NCI-H2196 treated with DMSO at 0.1 percent for 48 hours (cell line): Measurements from ENCODE around the gene FADS2.

Source experiments
- DNase-seq: peaks from one replicate; lab custom pipeline; 2025; ENCODE audit not compliant: unreplicated experiment; lab: John Stamatoyannopoulos, UW

Gene FADS2

DNA sequence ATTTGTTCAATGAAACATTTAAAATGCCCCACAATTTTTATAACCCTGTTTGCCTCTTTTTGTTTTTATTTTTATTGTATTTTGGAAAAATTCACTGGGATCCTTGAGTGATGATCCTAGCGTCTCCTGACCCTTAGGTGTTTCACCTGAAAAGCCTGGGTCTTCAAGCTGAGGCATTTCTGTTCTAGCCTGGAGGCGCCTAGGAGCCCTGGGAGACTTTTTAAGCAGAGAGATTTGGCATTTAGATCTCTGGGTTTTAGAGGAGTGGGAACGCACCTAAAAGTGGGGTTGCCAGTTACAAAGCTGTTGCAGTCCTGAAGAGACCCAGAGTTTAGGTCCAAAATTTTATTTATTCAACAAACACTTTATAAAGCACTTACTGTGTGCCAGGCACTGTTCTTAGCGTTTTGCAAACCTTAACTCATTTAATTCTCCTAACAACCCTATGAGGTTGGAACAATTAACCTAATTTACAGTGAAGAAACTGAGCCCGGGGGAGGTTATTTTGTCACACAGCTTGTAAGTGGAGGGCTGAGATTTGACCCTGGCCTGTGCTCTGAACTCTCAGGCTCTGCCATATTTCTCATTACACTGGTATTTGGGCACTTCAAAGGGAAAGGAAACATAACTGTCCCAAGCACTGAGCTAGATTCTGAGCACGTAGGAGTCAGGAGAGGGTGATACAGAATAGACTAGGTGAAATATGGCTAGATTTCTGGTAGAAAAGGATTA, 10.5 kb upstream of the FADS2 start:
- DNase-seq = no peak

DNA sequence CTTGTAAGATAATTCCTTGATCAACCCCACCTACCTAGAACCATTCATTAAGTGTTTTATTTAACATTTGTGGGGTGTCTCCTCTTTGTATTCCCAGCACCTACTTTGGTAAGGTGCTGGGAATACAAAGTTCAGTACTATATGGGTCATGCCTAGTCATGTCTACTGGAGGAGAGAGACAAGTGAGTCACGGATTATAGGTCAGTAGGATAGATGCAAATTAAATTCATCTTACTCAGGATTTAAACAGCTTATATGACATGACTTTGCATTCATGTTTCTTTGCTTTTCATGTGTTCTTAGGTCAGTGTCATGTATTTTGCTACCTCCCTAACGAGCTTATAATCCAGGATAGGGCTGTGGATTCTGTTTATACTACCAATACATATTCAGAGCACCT, 7.9 kb upstream of the FADS2 start:
- no peak for DNase-seq

DNA sequence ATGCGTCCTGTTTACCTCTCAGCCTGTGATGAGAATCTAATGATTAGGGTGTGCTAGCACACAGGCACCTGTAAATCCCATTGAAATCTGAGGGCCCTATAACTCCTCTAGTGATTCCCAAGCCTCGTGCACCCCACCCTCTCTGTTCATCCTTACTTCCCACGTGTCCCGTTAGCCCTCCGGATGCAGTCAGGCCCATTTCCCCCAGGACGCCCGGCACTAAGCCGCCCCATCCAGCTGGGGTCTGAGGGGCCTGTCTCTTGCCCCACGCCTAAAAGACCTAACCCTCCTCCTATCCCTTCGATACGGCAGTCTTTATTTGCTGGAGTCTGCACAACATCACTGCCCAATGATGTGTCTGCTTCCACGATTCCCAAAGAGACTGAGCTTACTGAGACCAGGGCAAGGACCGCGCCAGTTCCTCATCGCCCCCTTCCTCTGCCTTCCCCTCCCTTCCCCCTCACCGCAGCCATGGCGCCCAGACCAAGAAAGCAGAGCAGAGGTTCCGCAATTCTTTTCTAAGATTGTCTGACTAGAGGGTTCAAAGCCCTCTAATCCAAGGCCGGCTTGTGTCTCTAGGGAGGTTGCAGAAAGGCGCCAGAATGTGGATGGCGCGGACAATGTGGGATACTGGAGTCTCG, 1.1 kb upstream of the FADS2 start:
- peak; percentile 50 for DNase-seq

DNA sequence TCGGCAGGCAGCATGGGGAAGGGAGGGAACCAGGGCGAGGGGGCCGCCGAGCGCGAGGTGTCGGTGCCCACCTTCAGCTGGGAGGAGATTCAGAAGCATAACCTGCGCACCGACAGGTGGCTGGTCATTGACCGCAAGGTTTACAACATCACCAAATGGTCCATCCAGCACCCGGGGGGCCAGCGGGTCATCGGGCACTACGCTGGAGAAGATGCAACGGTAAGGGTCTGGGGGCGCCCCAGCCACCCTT, 204 bp downstream of the FADS2 start:
- DNase-seq = no peak

DNA sequence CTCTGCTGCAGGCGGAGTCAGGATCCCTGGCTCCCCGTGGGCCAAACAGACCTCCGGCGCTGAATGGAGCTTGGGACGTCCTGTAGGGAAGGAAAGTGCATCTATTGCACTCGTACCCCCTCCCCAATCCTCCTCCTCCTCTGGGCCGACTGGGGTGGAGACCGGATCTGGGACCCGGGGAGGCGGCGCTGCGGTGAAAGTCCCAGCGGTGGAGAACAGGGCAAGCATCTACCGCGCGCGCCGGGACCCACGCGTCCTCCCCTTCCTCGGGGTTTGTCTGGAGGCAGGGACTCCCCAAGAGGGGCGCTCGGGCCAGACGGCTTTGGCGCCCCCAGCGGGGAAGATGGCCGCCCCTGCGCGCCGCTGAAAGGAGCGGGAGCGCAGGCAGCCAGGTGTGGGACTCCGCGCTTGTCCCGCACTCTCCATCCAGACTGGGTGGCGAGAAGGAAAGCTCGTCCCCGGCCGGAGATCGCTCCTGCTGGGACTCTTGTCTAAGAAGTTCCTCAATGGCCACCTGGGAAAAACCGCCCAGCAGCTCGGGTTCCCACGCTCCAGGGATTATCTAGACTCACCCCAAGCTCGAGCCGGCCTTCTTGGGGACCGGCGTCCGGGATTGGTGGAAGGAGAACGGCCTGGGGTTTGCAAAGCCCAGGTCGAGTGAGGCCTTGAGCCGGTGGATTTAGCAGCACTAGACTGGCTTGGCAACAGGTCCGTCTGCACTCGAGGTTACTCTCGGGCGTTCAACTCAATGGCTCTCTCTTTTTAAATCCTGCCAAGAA, 718 bp downstream of the FADS2 start:
- no peak for DNase-seq

DNA sequence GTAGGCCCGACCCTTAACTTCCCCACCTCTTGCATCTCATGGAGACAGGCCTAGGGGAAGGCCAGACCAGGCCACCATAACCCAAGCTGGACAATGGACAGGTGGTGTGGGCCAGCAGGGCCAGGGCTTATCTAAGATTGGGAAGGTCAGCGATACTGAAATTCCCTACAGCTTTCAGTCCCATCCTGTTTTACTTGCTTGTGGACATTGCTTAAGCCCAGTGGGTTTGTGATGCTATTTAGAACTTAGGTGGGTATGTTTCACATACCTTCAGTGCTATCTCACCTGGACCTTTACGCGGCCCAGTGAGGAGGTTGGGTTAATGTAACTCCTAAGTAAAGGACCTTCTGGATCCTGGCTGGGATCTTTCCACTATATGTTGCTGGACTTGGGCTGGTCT, 1.7 kb downstream of the FADS2 start:
- no peak for DNase-seq

DNA sequence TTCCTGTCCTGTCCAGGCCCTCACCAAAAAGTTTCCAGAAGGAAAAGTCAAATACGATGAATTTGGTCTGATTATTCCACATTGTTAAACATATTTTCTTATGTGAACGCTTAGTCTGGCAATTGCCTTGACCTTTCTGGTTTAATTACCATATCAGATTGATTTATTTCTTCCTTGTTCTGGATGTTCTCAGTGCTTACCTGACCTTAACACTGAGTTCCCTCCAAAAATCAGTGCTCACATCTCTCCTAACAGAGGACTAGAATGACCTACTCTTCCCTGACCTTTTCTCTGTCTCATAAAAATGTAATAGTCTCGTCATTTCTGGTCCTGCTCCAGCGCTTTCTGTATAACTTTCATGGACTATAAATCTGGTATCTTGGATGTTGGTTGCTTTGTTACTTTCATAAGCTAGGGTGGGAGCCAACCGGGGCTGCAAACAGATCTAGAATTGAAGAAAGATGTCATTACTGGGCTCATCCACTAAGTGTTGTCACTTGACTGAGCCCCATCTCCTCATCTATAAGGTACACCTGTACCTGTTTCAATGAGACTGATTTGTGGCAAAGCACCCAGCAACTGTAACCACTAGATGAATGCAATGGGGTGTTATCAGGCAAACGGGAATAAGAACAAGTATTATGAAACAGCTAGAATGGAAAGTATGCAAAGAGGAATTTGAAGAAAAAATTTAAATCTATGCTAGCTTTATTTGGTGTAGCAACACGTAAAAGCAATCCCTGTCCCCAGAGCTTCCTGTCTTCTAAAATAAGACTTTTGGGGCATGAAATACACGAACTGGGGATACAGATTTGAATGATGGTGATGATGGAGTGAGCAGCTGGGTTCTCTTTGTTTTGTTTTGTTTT, 2.4 kb downstream of the FADS2 start:
- DNase-seq = no peak

DNA sequence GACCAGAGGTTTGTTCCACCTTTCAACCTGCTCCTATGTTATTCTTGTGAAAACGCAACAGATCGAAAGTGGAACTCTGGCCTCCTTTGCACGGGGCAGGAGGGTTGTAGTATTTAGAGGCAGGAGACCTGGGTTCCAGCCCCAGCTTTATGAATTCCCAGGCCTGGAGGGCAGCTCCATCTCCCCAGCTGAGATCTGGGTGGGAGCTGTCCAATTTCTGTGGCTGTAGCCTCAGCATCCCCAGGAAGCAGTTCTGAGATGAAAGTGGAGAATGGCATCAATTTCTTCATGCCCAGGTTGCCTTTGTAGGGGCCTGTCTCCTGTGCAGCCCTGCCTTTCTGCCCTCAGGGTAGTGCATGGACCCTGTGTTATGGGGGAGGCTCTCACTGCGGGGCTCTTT, 4.1 kb downstream of the FADS2 start:
- DNase-seq = no peak

DNA sequence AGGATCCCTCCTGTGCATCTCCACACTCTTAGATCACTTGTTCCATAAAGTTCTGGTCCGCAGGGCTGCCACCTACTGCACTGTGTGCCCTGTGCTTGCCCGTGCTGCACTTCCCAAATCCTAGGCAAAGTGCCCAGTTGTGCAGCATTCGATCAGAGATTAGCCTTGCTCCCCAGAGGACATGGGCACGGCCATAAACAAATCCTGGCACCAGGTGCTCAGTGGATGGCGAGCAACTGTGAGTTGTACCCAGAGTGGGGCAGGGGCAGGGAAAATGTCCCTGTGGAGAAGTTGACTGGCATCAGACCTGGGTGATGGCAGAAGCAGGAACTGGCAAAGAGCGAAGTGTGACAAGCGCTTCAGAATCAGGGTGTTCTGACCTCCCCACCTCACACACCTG, 4.7 kb downstream of the FADS2 start:
- peak; percentile 38 for DNase-seq

DNA sequence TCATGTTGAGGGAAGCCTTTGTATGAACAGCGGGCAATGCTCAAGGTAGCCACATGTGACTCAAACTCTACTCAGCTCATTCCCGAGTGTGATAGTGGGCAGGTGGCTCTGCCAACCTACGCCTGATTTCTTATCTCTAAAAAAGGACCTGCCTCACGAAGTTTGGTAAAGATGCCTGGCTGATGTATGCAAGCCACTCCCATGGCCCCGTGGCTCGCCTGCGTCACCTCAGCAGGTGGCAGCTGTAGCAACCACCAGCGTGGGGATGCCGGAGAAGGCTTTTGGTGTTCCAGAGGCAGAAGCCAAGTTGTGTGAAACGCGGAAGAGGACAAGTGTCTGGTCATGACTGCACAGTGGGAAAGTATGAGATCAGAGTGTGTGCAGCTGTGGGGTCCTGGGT, 5.4 kb downstream of the FADS2 start:
- peak; percentile 43 for DNase-seq

DNA sequence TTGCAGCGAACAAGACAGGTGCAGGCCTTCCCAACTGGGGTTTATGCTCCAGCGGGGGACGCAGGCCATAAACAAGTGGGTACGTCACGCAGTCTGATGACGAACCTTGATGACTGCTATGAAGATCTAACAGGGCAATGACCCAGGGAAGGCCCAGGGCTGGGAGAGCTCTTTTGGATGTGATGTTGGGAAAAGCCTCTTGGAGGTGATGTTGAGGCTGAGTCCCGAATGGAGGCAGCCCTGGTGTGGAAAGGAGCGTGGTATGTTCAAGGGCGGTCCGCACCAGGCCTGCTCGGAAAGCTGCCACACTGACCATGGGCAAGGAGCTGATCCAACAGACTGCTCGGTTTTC, 5.8 kb downstream of the FADS2 start:
- DNase-seq = no peak

DNA sequence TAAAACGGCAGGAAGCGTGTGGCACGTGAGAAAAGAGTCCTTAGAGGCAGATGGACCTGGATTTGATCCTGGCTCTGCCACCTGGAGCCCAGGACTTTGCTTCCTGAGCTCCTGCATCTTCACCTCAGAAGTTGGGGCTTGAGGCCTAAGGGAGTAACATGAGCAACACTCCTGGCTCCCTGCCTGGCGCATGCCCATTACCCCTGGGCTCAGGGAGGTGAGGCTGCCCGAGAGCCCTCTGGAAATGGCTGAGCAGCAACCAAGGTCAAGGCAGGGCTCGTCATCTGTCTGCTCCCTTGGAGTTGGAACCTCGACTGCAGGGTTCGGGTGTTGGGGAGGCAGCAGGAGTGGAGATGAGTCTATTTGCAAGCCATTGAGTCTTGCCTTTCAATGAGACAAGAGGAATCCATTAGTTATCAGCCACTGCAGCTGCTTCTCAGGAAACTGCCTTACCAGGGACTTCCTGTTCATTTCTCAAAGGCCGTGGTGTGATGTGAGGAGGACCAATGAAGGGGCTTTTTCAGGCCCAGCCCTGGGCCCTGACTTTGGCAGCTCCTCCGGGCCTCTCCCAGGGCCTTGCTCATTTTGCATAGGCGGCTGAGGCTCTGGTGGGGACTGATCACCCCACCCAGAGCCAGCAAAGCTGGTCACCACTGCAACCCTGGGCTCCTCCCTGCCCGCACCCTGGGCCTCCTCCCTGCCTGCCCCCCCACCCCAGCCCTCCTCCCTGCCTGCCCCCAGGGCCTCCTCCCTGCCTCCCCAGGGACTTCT, 6.4 kb downstream of the FADS2 start:
- DNase-seq = peak; percentile 56

DNA sequence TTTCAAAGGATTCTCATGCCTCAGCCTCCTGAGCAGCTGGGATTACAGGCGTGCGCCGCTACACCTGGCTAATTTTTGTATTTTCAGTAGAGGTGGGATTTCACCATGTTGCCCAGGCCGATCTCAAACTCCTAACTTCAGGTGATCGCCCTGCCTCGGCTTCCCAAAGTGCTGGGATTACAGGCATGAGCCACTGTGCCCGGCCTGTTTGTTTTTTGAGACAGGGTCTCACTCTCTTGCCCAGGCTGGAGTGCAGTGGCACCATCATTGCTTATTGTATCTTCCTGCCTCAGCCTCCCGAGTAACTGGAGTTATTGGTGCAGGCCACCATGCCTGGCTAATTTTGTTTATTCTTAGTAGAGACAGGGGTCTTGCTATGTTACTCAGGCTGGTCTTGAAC, 8.1 kb downstream of the FADS2 start:
- no peak for DNase-seq

DNA sequence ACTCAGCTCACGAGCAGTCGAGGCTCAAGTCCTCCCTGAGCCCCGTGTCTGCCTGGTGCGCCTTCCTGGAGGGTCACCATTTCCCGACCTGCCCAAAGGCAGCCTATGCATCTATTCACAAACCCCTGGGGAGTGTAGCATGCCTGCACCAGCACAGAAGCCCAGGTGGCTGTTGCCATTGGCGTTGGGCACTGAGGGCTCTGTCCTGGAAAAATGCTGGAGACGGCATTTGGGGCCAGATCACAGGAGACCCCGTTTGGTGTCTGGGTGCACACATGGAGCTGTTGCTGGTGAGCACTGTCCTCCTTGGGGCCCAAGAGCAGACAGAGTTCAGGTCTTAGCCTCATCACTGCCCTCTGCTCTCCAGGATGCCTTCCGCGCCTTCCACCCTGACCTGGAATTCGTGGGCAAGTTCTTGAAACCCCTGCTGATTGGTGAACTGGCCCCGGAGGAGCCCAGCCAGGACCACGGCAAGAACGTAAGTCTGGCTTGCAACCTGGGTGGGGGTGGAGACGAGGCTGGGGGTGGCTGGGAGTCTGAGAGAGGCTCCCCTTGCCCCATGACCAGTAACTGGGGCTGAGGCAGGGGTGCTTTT, 9.4 kb downstream of the FADS2 start:
- DNase-seq = no peak

DNA sequence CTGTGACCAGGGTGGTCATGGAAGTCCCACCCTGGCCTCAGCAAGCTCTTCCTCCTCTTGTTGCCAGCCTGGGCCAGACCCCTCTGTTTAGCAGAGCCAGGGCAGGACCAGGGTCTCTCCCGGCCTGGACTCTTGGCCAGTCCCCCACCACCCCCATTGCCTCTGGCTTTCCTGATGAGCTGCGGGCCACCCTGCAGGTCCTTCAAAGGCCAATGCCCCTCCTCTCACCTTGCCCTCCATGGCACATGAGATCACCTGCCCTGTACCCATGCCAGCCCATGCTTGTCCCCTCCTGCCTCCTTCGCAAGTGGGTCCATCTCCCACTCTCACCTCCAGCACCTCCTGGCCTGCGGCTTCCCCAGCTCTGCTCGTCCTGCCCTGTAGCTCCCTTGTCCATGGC, 10.4 kb downstream of the FADS2 start:
- DNase-seq = no peak

DNA sequence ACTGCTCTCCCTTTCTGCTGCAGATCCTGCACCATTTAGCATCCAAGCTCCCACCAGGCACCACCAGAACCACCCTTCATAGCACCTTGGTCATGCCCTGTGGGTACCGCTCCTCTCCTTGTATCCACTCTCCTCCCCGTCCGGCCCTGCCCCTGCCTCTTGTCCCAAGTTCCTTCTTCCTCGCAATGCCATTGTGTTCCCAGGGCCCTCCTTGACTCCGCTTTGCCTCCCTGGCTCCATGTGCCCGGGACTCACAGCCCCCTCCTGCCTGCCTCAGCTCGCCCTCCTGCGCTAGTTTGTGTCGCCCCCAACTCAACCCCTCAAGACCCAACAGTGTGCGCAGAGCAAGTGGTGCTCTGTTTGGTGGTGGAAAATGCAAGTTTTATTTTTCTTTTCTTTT, 10.8 kb downstream of the FADS2 start:
- no peak for DNase-seq

DNA sequence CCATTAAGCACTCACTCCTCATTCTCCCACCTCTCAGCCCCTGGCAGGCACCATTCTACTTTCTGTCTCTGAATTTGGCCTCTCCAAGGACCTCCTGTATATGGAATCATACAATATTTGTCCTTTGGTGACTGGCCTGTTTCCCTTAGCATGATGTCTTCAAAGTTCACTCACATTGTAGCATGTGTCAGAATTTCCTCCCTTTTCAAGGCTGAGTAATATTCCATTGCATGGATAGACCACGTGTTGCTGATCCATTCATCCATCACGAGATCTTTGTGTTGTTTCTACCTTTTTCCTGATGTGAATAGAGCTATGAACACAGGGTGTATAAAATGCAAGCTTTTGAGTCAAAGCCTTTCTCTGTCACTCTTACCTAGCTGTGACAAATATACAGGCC, 11.6 kb downstream of the FADS2 start:
- DNase-seq = no peak

DNA sequence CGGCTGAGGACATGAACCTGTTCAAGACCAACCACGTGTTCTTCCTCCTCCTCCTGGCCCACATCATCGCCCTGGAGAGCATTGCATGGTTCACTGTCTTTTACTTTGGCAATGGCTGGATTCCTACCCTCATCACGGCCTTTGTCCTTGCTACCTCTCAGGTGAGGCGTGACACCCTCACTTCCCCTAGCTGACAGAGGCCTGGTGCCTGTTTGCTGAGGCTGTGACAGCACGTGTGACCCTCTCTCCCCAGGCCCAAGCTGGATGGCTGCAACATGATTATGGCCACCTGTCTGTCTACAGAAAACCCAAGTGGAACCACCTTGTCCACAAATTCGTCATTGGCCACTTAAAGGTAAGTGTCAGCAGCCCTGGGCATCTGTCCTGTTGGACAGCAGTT, 12.3 kb downstream of the FADS2 start:
- no peak for DNase-seq

DNA sequence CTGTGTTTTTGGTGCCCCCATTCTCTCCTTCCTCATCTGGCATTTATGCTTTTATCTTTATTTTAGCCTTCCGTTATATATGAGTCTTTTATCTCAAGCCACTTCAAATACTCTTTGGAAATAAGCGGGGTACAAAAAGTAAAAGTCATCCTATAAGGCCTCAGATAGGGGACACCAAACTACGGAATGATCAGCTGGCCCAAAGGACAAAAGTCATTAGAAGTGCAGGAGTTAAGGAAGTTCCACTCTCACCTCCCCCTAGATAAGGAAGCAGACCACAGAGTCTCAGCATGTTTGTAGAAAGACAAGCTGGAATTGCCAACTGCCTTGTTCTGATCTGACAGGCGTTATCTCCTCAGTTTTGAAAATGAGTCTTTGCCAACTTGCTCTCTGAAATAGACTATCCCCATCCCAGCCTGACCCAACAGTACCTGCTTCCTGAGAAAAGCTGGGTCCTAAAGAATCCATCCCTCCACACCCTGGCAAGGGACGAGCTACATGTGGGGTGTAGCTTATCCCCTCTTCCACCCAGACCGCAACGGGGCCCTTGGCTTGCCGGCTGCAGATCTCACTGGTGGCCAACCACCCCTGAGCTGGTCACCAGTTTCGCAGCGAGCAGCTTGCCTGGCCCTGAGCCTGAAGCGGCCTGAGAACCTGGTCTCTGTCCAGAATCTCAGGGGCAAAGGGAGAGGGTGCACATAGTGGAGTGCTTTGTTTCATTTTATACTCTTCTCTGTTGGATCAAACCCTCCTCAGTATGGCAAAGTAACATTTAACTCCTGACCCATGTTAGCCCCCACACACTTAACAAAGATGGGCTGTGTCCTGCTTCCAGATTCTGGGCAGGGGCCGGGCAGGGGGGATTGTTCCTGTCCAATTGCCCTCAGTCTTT, 13.8 kb downstream of the FADS2 start:
- no peak for DNase-seq

DNA sequence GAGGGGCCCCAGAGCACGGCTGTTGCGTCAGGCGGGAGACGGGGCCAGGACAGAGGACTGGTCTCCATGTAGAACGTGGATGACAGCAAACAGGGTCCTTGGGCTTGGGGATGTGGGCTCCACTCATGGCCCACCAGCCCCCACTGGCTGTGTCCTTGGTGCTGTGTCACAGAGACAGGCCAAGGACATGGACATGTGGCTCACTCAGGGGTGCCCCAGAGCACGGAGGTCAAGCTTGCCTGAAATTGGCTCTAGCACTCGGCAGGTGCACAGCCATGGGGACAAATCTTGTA, 14.4 kb downstream of the FADS2 start:
- no peak for DNase-seq
